Measurements from ENCODE around the gene MRPL47.

- TF ChIP-seq, protein P1, sequence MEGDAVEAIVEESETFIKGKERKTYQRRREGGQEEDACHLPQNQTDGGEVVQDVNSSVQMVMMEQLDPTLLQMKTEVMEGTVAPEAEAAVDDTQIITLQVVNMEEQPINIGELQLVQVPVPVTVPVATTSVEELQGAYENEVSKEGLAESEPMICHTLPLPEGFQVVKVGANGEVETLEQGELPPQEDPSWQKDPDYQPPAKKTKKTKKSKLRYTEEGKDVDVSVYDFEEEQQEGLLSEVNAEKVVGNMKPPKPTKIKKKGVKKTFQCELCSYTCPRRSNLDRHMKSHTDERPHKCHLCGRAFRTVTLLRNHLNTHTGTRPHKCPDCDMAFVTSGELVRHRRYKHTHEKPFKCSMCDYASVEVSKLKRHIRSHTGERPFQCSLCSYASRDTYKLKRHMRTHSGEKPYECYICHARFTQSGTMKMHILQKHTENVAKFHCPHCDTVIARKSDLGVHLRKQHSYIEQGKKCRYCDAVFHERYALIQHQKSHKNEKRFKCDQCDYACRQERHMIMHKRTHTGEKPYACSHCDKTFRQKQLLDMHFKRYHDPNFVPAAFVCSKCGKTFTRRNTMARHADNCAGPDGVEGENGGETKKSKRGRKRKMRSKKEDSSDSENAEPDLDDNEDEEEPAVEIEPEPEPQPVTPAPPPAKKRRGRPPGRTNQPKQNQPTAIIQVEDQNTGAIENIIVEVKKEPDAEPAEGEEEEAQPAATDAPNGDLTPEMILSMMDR (IDR thresholded peaks at IDR 0.05): no peak
- TF ChIP-seq POLR2A (IDR thresholded peaks at IDR 0.05): no peak
Measured at GRCh38 chr3:179603831-179604230, 607 bp downstream of the MRPL47 start.
